ENCODE results near the gene HYKK.
"Not testable (repeated sequence)": the region's sequence is repeated elsewhere in the genome, so short reads cannot be mapped to it uniquely, and the experiment has no call there.

Gene HYKK, protein sequence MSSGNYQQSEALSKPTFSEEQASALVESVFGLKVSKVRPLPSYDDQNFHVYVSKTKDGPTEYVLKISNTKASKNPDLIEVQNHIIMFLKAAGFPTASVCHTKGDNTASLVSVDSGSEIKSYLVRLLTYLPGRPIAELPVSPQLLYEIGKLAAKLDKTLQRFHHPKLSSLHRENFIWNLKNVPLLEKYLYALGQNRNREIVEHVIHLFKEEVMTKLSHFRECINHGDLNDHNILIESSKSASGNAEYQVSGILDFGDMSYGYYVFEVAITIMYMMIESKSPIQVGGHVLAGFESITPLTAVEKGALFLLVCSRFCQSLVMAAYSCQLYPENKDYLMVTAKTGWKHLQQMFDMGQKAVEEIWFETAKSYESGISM

DNA sequence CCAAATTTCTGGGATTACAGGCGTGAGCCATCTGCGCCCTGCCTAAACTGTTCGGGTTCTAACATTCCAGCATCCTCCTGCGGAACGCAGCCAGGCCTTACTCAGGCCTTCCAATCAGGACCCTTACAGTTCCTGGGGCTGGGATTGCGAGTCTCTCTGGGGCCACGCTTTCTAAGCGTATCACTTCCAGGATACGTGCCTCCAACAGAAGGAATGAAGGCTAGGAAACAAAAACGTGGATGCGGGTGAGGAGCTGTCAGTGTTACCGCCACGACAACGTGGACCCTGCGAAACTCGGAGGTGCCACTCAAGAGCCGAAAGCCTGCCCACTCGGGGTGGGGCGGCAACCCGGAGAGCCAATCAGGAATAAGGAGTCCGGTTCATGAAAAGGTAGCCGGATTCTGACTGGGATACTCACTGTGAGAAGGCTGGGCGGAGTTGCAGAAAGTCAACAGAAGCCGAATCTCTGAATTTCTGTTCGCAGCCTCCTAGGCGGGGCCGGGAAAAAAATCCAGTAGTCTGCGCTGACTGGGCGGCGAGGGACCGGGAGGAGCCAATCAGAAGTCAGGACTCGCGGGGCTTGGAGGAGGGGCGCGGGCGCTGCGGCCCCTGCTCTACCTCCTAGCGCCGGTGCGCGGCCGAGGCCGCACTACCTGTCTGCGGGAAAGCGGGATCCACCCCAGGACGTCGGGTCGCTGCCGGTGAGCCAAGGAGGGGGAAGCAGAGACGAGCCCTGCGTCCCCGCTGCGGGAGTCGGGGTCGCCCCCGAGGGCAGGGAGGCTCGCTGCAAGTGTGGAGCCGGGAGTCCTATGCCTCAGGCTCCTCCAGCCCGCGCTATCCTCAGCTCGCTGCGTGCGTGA lies at the start of gene HYKK:
TSS of gene HYKK (plus strand) at position 607 of the 860 bp plus-strand sequence. CDS start 5,512 bp downstream, outside the sequence.
- DNase-seq (ENCODE audit: low read depth in 3 of 3) = peak; percentile 59 to 84 (median 62)

DNA sequence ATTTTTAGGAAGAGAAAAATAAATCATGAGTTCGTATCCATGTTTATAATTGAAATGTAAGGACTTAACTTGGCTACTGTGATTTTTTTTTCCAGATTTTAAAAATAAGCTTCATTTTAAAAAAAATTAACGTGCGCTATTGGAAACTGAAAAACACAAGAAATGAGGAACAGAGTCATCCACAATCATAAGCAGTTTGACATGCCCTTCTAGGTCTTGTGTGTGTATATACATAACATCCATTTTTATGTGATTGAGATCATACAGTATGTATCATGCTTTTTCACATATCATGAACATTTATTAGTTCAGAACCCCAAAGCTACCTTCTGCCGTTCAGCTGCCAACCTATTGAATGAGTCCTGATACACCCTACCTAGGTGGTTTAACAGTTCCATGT lies 46.6 kb upstream of the HYKK start:
- DNase-seq (ENCODE audit: low read depth in 3 of 3) = no peak

DNA sequence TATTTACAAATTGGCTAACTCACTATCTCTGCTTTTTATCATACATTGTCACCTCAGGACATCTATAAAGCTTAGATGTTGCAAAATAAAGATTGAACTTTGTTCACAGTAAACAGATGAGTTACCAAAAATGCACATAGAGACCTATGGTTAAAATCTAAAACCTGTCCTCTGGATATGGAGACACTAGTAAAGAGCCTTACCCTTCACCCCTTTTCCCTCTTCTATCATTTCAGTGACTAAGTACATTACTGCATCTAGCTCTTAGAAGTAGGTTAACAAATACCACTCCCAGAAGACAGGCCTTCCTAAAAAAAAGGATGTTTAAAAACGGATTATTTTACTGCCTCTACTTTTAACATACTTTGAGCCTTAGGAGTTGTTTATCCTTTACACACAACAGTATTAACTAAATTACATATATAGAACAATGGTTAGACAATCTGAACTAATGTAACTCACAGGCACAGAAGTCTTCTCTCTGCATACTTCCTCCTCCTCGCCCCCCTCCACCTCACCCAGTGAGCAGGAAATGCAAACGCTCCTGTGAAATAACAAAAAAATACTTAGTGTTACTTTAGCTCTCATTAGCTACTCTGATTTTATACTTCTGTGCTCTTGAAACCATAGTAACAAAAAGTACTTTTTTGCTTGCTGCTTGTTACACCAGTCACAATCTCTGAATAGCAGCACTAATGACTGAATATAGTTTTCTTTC lies 46.0 kb upstream of the HYKK start:
- no peak for DNase-seq (ENCODE audit: low read depth in 3 of 3)

DNA sequence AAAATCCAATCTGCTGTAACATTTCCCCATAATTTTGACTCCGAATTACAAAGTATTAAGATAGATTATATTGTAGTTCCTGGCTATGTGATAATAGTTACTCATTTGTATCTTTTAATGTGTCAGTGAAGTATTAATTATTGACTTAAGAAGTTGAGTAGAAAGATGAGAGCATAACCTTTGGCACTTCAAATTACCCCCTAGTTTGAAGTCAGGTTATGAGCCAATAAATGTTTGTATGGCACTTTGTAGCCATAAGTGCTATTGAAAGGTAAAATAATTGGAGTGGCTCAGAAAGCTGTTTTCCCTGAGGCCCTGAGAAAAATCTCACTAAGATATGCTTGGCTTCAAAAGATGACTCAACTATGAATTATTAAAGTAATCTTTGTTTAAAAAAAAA lies 38.3 kb upstream of the HYKK start:
- DNase-seq (ENCODE audit: low read depth in 3 of 3) = no peak

DNA sequence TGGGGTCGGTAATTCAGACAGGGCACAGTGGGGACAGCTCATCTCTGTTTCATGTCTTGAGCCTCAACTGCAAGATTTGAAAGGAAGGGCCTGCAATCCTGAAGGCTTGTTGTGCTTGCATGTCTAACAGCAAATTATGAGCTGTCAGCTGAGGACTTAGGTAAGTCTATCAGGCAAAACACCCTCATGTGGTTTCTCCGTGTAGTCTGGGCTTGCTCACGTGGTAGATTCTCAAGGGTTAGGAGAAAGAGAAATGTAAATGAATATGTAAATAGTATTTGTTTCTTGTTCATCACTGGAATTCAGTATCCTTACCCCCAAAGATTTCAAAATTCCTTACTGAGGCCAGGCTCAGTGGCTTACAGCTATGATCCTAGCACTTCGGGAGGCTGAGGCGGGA lies 30.1 kb upstream of the HYKK start:
- no peak for DNase-seq (ENCODE audit: low read depth in 3 of 3)

DNA sequence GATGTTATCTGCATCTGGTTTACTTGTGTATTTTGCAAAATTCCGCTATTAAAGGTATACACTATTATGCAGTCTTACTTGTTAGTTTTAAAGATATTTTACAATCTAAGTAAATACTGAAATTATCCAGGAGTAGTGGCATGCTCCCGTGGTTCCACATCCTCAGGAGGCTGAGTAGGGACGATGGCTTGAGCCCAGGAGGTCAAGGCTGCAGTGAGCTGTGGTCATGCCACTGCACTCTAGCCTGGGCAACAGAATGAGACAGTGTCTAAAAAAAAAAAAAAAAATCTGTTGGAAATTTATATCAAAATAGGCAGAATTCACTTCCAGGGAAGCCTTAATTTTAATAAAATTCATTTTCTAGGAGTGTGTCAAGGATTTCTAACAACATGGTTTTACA lies 27.7 kb upstream of the HYKK start:
- DNase-seq (ENCODE audit: low read depth in 3 of 3) = no peak

DNA sequence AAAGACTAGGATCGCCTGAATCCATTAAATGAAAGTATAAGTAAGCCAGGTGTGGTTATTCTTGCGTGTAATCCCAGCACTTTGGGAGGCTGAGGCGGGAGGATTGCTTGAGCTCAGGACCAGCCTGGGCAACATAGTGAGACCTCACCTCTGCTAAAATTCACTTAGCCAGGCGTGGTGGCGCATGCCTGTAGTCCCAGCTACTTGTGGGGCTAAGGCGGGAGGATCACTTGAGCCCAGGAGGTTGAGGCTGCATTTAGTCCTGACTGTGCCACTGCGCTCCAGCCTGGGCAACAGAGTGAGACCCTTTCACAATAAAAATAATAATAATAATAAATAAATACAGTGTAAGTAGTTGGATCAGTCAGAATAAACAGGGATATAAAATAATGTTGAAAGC lies 25.5 kb upstream of the HYKK start:
- no peak for DNase-seq (ENCODE audit: low read depth in 3 of 3)

DNA sequence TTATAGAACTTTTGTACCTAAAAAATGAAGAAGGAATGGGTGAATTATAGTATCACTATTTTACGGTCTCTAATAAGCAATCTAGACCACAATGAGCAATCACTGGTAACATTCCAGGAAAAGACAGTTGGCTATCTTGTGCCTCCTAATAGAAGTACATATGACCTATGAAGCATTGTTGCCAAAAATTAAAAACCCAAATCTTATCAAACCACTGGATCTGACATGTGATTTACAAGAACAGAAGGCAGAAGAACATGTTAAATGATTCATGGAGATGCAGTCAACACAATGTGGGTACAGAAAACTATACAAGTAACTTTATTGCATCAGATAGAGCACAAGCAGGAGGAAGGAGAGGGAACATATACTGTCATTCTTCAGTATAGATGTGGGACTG lies 14.5 kb upstream of the HYKK start:
- DNase-seq (ENCODE audit: low read depth in 3 of 3) = no peak

DNA sequence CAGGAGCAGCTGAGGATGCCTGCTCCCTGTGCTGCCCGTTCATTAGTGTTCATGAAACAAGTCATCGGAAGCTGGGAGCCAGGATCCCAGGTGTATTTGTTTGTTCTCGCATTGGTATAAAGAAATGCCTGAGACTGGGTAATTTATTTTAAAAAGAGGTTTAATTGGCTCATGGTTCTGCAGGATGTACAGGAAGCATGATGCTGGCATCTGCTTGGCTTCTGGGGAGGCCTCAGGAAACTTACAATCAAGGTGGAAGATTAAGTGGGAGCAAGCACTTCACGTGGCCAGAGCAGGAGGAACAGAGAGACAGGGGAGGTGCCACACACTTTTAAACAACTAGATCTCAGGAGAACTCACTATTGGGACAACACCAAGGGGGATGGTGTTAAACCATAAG lies 5.5 kb upstream of the HYKK start:
- no peak for DNase-seq (ENCODE audit: low read depth in 3 of 3)

DNA sequence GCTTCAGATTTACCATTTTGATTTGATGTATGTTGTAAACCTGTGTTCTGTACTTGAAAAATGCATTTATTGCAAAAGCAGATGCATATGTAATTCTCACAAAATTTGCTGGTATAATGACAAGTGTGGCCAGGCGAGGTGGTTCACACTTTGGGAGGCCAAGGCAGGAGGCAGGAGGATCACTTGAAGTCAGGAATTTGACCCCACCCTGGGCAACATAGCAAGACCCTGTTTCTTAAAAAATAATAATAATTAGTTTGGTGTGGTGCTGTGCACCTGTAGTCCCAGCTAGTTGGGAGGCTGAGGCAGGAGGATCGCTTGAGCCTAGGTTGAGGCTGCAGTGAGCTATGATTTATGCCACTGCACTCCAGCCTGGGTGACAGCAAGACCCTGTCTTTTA lies 4.7 kb upstream of the HYKK start:
- no peak for DNase-seq (ENCODE audit: low read depth in 3 of 3)

DNA sequence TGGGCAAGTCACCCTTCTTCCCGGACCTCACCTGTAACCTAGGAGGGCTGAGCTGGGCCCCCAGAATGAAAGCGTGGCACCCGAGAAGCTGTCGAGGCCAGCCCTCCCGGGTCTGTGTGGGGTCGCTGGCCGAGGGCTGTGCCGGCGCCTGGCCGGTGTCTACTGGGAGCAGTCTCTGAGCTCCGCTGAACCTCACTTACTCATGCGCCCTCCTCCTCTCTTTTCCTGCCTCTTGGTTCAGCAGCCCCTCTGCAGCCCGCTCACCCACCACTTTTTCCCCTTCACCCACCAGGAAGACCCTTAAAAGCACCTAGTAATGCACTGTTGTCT lies 419 bp downstream of the HYKK start:
- DNase-seq (ENCODE audit: low read depth in 3 of 3) = no peak

DNA sequence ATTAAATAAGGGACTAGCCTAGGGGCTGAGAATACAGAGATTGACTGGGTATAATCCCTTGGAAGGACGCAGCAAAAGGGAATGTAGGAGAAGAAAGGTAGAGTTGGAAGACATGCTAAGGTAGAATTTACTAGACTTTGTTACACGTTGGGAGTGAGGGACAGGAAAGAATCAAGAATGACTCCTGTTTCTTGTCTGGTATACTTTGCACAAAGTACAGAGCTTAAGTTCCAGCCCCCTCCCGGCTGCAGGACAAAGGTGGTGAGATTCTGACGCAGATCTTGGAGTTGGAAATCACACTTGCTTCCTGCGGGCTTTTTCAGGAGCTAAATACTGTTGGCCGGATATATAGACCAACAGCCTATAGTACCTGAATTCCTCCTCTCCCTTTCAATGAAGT lies 895 bp downstream of the HYKK start:
- DNase-seq (ENCODE audit: low read depth in 3 of 3) = no peak

DNA sequence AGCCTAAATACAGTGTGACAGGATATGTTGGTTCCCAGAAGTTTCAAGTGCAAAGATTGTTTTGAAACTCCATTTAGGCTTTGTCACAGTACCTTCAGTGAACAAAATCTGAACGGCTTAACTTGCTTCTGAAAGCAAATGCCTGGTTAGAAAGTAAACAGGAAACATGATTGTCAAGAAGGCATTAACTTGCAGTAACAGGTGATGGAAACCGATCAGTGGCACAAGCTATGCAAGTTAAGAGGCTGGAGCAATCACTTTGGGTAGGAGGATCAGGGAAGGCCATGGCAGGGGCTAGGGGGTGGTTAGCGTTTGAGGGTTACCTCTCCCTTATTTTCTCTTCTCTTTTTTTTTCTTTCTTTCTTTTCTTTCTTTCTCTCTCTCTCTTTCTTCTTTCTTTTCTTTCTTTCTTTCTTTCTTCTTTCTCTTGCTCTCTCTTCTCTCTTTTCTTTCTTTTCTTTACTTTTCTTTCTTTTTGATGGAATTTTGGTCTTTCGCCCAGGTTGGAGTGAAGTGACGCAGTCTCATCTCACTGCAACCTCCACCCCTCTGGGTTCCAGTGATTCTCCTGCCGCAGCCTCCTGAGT lies 2.4 kb downstream of the HYKK start:
- no peak for DNase-seq (ENCODE audit: low read depth in 3 of 3)

DNA sequence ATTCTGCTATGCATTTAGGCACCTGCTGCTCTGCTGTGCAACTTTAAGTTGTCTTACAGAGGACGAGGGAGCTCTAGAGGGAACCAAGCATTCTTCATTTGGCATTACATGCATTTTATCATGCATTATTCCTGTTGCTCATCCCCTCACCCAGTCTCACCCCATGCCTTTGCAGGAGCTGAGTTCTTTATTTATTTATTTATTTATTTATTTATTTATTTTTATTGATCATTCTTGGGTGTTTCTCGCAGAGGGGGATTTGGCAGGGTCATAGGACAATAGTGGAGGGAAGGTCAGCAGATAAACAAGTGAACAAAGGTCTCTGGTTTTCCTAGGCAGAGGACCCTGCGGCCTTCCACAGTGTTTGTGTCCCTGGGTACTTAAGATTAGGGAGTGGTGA lies 12.7 kb downstream of the HYKK start:
- DNase-seq (ENCODE audit: low read depth in 3 of 3) = not testable (repeated sequence)

DNA sequence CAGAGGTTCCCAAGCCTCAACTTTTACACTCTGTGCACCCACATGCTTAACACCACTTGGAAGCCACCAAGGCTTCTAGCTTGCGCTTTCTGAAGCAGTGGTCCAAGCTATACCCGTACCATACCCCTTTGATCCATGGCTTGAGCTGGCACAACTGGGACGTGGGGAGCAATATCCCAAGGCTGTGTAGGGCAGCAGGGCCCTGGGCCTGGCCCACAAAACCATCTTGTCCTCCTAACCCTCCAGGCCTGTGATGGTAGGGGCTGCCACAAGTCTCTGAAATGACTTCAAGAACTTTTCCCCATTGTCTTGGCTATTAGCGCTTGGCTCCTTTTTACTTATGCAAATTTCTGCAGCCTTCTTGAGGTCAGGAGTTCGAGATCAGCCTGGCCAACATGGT lies 16.9 kb downstream of the HYKK start:
- no peak for DNase-seq (ENCODE audit: low read depth in 3 of 3)

DNA sequence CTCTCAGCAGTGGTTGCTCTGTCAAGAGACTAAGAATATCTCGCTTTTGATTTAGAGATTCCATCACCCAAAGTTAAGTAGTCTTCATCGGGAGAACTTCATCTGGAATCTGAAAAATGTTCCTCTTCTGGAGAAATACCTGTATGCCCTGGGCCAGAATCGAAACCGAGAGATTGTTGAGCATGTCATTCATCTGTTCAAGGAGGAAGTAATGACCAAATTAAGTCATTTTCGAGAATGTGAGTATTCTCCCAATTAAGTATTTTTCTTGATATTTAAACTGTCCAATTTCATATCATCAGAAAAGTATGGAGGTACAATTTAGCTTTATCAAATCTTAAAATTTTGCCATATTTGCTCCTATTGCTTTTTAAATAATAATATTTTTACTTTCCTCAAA lies 19.9 kb downstream of the HYKK start:
- DNase-seq (ENCODE audit: low read depth in 3 of 3) = no peak

DNA sequence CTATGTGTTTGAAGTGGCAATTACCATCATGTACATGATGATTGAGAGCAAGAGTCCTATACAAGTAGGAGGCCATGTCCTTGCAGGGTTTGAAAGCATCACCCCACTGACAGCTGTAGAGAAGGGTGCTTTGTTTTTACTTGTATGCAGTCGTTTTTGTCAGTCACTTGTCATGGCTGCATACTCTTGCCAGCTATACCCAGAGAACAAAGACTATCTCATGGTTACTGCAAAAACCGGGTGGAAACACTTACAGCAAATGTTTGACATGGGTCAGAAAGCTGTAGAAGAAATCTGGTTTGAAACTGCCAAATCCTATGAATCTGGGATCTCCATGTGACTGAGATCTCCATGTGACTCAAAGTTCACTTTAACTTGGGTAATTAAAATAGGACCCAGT lies 26.0 kb downstream of the HYKK start:
- DNase-seq (ENCODE audit: low read depth in 3 of 3) = no peak

DNA sequence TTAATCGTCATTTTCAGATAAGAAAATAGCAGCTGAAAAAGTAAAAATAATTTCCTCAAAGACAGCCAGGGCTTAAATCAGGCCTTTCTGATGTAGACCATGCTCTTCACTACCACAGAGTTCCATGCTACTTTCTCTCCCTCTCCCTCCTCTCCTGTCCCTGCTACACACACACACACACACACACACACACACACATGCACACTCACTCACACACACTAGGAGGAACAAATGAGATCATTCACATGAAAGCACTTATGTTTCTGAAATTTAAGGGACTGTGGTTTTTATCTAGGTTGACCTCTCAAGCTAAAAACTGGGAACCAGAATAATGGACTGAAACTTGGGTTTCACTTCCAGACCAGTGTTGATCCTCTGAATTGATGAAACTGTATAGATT lies 28.8 kb downstream of the HYKK start:
- DNase-seq (ENCODE audit: low read depth in 3 of 3) = no peak

DNA sequence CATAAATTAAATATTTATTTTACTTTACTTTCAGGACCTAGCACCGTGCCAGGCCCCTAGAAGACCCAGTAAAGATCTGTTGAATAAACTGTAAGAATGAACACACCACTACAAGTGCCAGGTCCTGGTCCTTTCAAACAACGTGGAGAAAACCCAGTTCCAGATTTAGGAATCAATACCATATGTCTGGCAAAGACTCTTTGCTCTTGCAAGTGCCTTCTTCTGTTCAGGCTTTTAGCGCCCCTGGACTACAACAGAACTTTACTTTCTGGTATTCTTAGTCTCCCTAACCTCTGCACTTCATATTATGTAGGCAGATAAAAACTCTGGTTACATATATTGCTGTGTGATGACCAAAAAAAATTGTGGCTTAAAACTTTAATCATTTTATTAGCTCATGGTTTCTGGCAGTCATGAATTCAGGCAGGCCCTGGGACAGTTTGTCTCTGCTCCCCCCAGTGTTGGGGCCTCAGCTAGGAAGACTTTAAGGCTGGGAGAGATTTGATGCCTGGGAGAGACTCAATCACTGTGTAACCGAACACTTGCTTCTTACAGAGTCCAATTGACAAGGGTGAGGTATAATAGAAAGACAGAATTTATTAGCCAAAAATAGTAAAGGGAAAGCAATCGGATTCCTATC lies 30.0 kb downstream of the HYKK start:
- no peak for DNase-seq (ENCODE audit: low read depth in 3 of 3)

DNA sequence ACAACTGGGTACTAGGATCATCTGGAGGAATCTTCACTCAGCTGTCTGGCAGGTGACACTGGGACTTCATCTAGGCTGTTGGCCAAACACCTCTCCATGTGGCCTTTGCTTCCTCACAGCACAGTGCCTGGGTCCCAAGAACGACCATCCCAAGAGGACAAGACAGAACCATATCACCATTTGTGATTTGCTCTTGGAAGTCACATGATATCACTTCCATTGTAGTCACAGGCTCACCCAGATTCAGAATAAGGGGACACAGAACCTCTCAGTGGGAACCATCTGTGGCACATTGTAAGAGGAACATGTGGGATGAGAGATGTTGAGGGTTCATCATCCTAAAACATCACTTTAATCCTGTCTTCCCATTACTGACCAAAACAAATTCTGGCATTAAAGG lies 31.0 kb downstream of the HYKK start:
- DNase-seq (ENCODE audit: low read depth in 3 of 3) = no peak

DNA sequence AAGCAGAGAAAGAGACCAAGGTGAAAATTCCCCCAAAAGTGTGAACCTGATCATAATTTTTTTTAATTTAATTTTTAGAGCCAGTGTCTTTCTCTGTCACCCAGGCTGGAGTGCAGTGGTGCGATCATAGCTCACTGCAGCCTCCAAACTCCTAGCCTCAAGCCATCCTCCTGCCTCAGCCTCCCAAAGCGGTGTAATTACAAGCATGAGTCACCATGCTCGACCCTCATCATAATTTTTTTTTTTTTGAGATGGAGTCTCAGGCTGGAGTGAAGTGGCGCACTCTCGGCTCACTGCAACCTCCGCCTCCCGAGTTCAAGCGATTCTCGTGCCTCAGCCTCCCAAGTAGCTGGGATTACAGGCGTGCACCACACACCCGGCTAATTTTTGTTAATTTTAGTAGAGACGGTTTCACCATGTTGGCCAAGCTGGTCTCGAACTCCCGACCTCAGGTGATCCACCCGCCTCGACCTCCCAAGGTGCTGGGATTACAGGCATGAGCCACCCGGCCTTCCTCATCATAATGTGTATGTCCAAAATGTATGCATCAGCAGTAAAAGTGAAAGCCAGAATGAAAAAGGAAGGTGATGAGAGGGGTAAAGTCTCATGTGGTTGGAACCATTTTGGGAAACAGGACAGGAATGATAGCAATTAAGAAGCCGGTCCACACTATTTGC lies 32.2 kb downstream of the HYKK start:
- DNase-seq (ENCODE audit: low read depth in 3 of 3) = not testable (repeated sequence)
